H9 (cell line): ENCODE measurements around the gene WARS2. TPM values are rescaled to one million over a fixed set of nuclear protein-coding genes. Genes with fewer than 3 reads are reported as not detected.

Experiments used
- DNase-seq: peaks from one replicate; pipeline ENCODE4 v3.0.0-alpha.2; 2017
- H2AFZ ChIP-seq: one replicate; pipeline ENCODE4 v1.6.1; 2013; ENCODE audit warnings: mild to moderate bottlenecking, low read length, control low read depth, moderate library complexity
- H2AK5ac ChIP-seq: 2 replicates; pipeline ENCODE4 v1.6.1; 2013; ENCODE audit warnings: low read length, control low read depth, mixed read lengths; ENCODE audit not compliant: insufficient read length
- H2BK120ac ChIP-seq: one replicate; pipeline ENCODE4 v1.6.1; 2013; ENCODE audit warnings: low read depth, mild to moderate bottlenecking, low read length, control low read depth, inconsistent platforms; ENCODE audit not compliant: poor library complexity, severe bottlenecking
- H2BK12ac ChIP-seq: 2 replicates; pipeline ENCODE4 v1.6.1; 2013; ENCODE audit warnings: low read length, control low read depth, mixed read lengths, low read depth; ENCODE audit not compliant: insufficient read length
- H2BK15ac ChIP-seq: 2 replicates; pipeline ENCODE4 v1.6.1; 2013; ENCODE audit warnings: low read depth, low read length, control low read depth
- H2BK20ac ChIP-seq: one replicate; pipeline ENCODE4 v1.6.1; 2013; ENCODE audit warnings: low read depth, mild to moderate bottlenecking, low read length, control low read depth, inconsistent platforms; ENCODE audit not compliant: poor library complexity, severe bottlenecking
- H2BK5ac ChIP-seq: 2 replicates; pipeline ENCODE4 v1.6.1; 2013; ENCODE audit warnings: low read length, control low read depth, mixed read lengths; ENCODE audit not compliant: insufficient read length
- H3K14ac ChIP-seq: 2 replicates; pipeline ENCODE4 v1.6.1; 2013; ENCODE audit warnings: low read length, control low read depth; ENCODE audit not compliant: insufficient read depth
- H3K18ac ChIP-seq: 2 replicates; pipeline ENCODE4 v1.6.1; 2013; ENCODE audit warnings: low read depth, mild to moderate bottlenecking, mixed read lengths, low read length, control low read depth; ENCODE audit not compliant: insufficient read length
- H3K23ac ChIP-seq: 2 replicates; pipeline ENCODE4 v1.6.1; 2013; ENCODE audit warnings: low read length, control low read depth, mixed read lengths, low read depth; ENCODE audit not compliant: insufficient read length
- H3K23me2 ChIP-seq: 2 replicates; pipeline ENCODE4 v1.6.1; 2013; ENCODE audit warnings: low read depth, mild to moderate bottlenecking, mixed read lengths, low read length, control low read depth; ENCODE audit not compliant: insufficient read length, poor library complexity, severe bottlenecking
- H3K27ac ChIP-seq: 2 replicates; pipeline ENCODE4 v1.5.1; 2013; ENCODE audit warnings: low read length, control low read depth, mixed read lengths, low read depth; ENCODE audit not compliant: insufficient read length
- H3K27me3 ChIP-seq: 2 replicates; pipeline ENCODE4 v1.6.1; 2013; ENCODE audit warnings: low read length, control low read depth, inconsistent platforms; ENCODE audit not compliant: insufficient read depth
- H3K4ac ChIP-seq: 2 replicates; pipeline ENCODE4 v1.6.1; 2013; ENCODE audit warnings: low read depth, mild to moderate bottlenecking, control low read depth, inconsistent platforms, low read length, moderate library complexity
- H3K4me1 ChIP-seq: 2 replicates; pipeline ENCODE4 v1.6.1; 2013; ENCODE audit warnings: low read length, control low read depth, inconsistent platforms; ENCODE audit not compliant: insufficient read depth
- H3K4me2 ChIP-seq: 2 replicates; pipeline ENCODE4 v1.6.1; 2013; ENCODE audit warnings: low read length, control low read depth, mixed read lengths; ENCODE audit not compliant: insufficient read length, insufficient read depth
- H3K56ac ChIP-seq: 2 replicates; pipeline ENCODE4 v1.6.1; 2013; ENCODE audit warnings: low read depth, mild to moderate bottlenecking, mixed read lengths, low read length, control low read depth; ENCODE audit not compliant: insufficient read length
- H3K79me1 ChIP-seq: 2 replicates; pipeline ENCODE4 v1.6.1; 2013; ENCODE audit warnings: low read depth, mild to moderate bottlenecking, moderate library complexity, low read length, control low read depth, inconsistent platforms; ENCODE audit not compliant: insufficient read depth, poor library complexity, severe bottlenecking
- H3K79me2 ChIP-seq: 2 replicates; pipeline ENCODE4 v1.6.1; 2013; ENCODE audit warnings: low read length, control low read depth, inconsistent platforms; ENCODE audit not compliant: insufficient read depth
- H3K9ac ChIP-seq: 2 replicates; pipeline ENCODE4 v1.6.1; 2013; ENCODE audit warnings: low read length, control low read depth, mixed read lengths; ENCODE audit not compliant: insufficient read length; ENCODE audit errors: extremely low read depth
- H3K9me3 ChIP-seq: one replicate; pipeline ENCODE4 v1.6.1; 2013; ENCODE audit warnings: low read depth, low read length, inconsistent platforms; ENCODE audit not compliant: control insufficient read depth
- H3T11ph ChIP-seq: one replicate; pipeline ENCODE4 v1.6.1; 2013; ENCODE audit warnings: mild to moderate bottlenecking, low read length, control low read depth, inconsistent platforms
- H4K20me1 ChIP-seq: one replicate; pipeline ENCODE4 v1.6.1; 2013; ENCODE audit not compliant: control insufficient read depth, insufficient read length, insufficient read depth
- H4K5ac ChIP-seq: 2 replicates; pipeline ENCODE4 v1.6.1; 2013; ENCODE audit warnings: low read depth, mild to moderate bottlenecking, mixed read lengths, low read length, control low read depth; ENCODE audit not compliant: insufficient read length
- H4K8ac ChIP-seq: replicated peaks from 2 replicates; pipeline ENCODE4 v1.6.1; 2013; ENCODE audit warnings: low read length, control low read depth, mixed read lengths, low read depth; ENCODE audit not compliant: insufficient read length
- H4K91ac ChIP-seq: 2 replicates; pipeline ENCODE4 v1.6.1; 2013; ENCODE audit warnings: low read depth, mild to moderate bottlenecking, moderate library complexity, mixed read lengths, low read length, control low read depth; ENCODE audit not compliant: insufficient read length
- H3K27ac Mint-ChIP-seq, 3 experiments: 2 replicates in 2 of 3; 3 replicates in 1 of 3; pipeline ENCODE4 v1.8.0; 2020 to 2021; ENCODE audit warnings: mixed read lengths in 3 of 3, mild to moderate bottlenecking in 1 of 3, moderate library complexity in 1 of 3
- H3K27me3 Mint-ChIP-seq: 2 replicates; pipeline ENCODE4 v1.8.0; 2021; ENCODE audit warnings: low read depth, mild to moderate bottlenecking, moderate library complexity, mixed read lengths
- H3K36me3 Mint-ChIP-seq, 3 experiments: 2 replicates in 2 of 3; 3 replicates in 1 of 3; pipeline ENCODE4 v1.8.0; 2020 to 2021; ENCODE audit warnings: low read depth in 3 of 3, mixed read lengths in 3 of 3; ENCODE audit not compliant: insufficient read depth in 1 of 3
- H3K4me1 Mint-ChIP-seq, 2 experiments: 2 replicates each; pipeline ENCODE4 v1.8.0; 2020; ENCODE audit warnings: mixed read lengths in 2 of 2
- H3K4me3 Mint-ChIP-seq, 2 experiments: 2 replicates in 1 of 2; 3 replicates in 1 of 2; pipeline ENCODE4 v1.8.0; 2020 to 2021; ENCODE audit warnings: mild to moderate bottlenecking in 2 of 2, mixed read lengths in 2 of 2, moderate library complexity in 1 of 2
- H3K9me3 Mint-ChIP-seq, 2 experiments: 2 replicates in 1 of 2; 3 replicates in 1 of 2; pipeline ENCODE4 v1.8.0; 2020; ENCODE audit warnings: mild to moderate bottlenecking in 2 of 2, mixed read lengths in 2 of 2, moderate library complexity in 1 of 2
- WGBS: extraction: QIAGEN DNeasy Blood & Tissue Kit; methylation state at CpG from one replicate; pipeline ENCODE4 v1.1.7; 2013; ENCODE audit warnings: missing lambda C conversion rate, low lambda C conversion rate, mixed read lengths; ENCODE audit not compliant: insufficient read length; ENCODE audit errors: extremely low coverage; 5-methylcytosine and 5-hydroxymethylcytosine counted together
- total RNA-seq: library from RNA; stranded (reverse); gene quantifications from 2 replicates; pipeline ENCODE4 v1.2.1, GENCODE V29; 2021
- TF ChIP-seq, protein P1 (sequence below): fragments of 200-600 bp; sonication (generic); conservative IDR thresholded peaks from 3 replicates; pipeline ENCODE4 v1.8.0; 2021; ENCODE audit warnings: antibody characterized with exemption, mild to moderate bottlenecking

Gene WARS2
- total RNA-seq, 1 experiment from 2014 or later, result 9.7 TPM

DNA sequence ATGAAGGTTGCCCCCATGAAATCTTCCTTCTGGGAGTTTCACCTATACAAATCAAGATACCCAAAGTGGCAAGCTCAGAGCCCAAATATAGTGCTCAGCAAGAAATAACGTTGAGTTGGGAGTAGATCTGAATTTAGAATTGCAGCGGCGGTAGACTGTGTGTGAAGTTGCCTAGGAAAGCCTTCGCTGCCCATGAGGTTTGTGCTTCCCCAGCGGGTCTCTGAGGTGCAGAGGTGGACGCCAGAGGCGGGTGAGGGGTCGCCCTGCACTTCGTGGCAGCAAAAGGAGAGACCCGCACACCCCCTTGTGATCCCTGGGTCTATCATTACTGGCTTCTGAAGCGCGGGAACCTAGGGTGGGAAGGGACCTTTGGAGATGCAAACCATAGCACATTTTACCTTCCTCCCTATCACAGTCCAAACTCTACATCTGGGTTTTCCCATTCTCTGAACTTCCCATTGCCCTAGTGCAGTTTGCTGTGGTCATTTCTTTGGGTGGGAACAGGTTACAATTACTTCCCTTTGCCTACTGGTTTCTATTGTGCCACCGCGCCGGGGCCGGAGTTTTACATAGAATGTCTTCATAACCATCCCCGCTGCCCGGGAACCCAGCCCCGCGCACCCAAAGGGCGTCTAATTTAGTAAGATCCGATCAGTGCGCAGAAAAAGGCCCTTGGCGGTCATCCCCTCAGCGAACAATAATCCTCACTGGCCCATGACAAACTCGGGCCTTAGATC is 157.5 kb downstream of the WARS2 start:
- Histone ChIP-seq H4K5ac (no peak overlapping the region), H3K9me3 (no peaks in the 10 kb centered on the region), H4K91ac (no peak overlapping the region), H3K79me2 (no peaks in the 10 kb centered on the region), H2BK120ac (no peak overlapping the region), H2AFZ (no peak overlapping the region), H3K14ac (no peak overlapping the region), H2AK5ac (no peak overlapping the region), H3T11ph (no peak overlapping the region), H3K27ac (no peak overlapping the region), H3K79me1 (no peaks in the 10 kb centered on the region), H2BK12ac (no peak overlapping the region), H3K23me2 (peaks cover 16% of the 10 kb centered on the region), H2BK15ac (no peak overlapping the region), H3K9ac (no peak overlapping the region), H2BK5ac (no peak overlapping the region), H3K56ac (no peak overlapping the region), H3K4me1 (peaks cover 3% of the 10 kb centered on the region), H2BK20ac (no peak overlapping the region), H3K4me2 (peak overlapping the region; percentile 52), H4K8ac (no peak overlapping the region), H3K23ac (no peak overlapping the region), H3K27me3 (peaks cover 91% of the 10 kb centered on the region), H3K4ac (no peak overlapping the region), H4K20me1 (no peaks in the 10 kb centered on the region), H3K18ac (no peak overlapping the region)
- DNase-seq, result no peak
- Mint-ChIP-seq H3K4me1 (peaks cover 47 to 60% of the 10 kb centered on the region in 2 experiments), H3K9me3 (peaks cover 2 to 19% of the 10 kb centered on the region in 2 experiments; a peak in 4 of 5 replicates), H3K4me3 (peak overlapping the region in 1 of 2 experiments; percentile 85; a peak in 3 of 5 replicates), H3K27ac (no peak overlapping the region), H3K27me3 (peaks cover 100% of the 10 kb centered on the region), H3K36me3 (no peaks in the 10 kb centered on the region; a peak in 1 of 7 replicates)
- TF ChIP-seq, protein P1, sequence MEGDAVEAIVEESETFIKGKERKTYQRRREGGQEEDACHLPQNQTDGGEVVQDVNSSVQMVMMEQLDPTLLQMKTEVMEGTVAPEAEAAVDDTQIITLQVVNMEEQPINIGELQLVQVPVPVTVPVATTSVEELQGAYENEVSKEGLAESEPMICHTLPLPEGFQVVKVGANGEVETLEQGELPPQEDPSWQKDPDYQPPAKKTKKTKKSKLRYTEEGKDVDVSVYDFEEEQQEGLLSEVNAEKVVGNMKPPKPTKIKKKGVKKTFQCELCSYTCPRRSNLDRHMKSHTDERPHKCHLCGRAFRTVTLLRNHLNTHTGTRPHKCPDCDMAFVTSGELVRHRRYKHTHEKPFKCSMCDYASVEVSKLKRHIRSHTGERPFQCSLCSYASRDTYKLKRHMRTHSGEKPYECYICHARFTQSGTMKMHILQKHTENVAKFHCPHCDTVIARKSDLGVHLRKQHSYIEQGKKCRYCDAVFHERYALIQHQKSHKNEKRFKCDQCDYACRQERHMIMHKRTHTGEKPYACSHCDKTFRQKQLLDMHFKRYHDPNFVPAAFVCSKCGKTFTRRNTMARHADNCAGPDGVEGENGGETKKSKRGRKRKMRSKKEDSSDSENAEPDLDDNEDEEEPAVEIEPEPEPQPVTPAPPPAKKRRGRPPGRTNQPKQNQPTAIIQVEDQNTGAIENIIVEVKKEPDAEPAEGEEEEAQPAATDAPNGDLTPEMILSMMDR, result no peak
- WGBS, result no CpG with 5 or more reads among the region's 26 CpGs
